ENCODE results near the gene AEN.

The AEN gene

DNA sequence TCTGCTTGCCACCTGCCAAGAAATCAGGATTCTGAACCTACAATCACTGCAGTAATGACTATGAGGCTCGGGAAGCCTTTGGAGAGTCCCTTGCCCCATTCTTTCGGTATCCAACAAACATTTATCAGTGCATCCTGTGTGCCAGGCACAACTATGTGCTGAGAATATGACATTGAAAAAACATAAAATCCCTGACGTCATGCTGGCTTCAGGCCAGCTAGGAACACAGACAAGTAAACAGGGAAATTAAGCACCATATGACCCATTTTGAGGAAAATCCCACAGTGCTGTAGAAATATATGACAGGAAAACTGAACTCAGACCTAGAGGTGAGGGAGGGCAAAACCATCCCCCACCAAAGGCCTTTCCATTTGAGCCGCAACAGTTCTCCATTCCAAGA, 40.6 kb upstream of the AEN start:
- H3K4me3 ChIP-seq (ENCODE audit: low read depth, low read length) = no peak overlapping the region
- no peak for TF ChIP-seq POLR2A (IDR thresholded peaks at IDR 0.05; ENCODE audit: extremely low read depth, insufficient read length)
- no peak for TF ChIP-seq MYC (IDR thresholded peaks at IDR 0.05; ENCODE audit: low read depth, low read length)
- TF ChIP-seq, protein P1, sequence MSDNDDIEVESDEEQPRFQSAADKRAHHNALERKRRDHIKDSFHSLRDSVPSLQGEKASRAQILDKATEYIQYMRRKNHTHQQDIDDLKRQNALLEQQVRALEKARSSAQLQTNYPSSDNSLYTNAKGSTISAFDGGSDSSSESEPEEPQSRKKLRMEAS (IDR thresholded peaks at IDR 0.05; ENCODE audit: low read depth, low read length) = no peak
- TF ChIP-seq, protein P2, sequence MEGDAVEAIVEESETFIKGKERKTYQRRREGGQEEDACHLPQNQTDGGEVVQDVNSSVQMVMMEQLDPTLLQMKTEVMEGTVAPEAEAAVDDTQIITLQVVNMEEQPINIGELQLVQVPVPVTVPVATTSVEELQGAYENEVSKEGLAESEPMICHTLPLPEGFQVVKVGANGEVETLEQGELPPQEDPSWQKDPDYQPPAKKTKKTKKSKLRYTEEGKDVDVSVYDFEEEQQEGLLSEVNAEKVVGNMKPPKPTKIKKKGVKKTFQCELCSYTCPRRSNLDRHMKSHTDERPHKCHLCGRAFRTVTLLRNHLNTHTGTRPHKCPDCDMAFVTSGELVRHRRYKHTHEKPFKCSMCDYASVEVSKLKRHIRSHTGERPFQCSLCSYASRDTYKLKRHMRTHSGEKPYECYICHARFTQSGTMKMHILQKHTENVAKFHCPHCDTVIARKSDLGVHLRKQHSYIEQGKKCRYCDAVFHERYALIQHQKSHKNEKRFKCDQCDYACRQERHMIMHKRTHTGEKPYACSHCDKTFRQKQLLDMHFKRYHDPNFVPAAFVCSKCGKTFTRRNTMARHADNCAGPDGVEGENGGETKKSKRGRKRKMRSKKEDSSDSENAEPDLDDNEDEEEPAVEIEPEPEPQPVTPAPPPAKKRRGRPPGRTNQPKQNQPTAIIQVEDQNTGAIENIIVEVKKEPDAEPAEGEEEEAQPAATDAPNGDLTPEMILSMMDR (IDR thresholded peaks at IDR 0.05; ENCODE audit: low read depth, low read length) = no peak
- DNase-seq (ENCODE audit: low read depth) = no peak

DNA sequence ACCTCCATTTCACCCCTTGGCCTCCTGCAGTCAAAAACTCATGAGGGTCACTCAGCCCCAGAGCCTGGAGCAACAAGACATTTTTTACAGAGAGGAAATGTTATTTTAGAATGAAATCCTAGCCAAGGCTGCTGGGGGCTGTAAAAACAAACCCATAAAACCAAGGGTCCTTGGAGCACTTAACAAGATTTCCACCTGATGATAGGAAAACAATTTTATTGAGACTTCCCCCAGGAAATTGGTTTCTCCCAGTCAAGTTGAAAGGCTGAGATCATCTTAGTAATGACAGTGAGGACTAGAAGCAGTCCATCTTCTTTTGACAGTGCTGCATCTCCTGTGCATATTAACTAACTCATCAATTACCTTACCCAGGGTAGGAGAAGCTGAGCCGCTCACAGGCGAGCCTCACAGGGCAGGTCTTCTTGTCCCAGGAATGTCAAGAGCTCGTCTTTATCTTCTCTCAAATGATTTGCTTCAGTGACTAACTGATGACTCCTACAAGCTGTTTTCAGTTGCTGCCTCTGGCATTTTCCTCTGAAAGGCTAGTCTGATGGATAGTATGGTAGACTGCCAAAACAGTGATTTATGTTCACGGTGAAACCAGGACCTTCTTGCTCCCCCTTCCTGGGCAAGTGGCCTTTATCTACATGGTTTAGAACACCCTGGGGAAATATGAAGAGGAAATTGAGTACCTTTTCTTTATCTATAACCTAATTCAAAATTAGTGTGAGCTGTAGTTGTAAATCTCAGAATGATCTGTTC, 34.6 kb upstream of the AEN start:
- no peak overlapping the region for H3K4me3 ChIP-seq (ENCODE audit: low read depth, low read length)
- no peak for TF ChIP-seq POLR2A (IDR thresholded peaks at IDR 0.05; ENCODE audit: extremely low read depth, insufficient read length)
- TF ChIP-seq, protein P1 (IDR thresholded peaks at IDR 0.05; ENCODE audit: low read depth, low read length) = no peak
- no peak for TF ChIP-seq MYC (IDR thresholded peaks at IDR 0.05; ENCODE audit: low read depth, low read length)
- TF ChIP-seq, protein P2 (IDR thresholded peaks at IDR 0.05; ENCODE audit: low read depth, low read length) = no peak
- no peak for DNase-seq (ENCODE audit: low read depth)

DNA sequence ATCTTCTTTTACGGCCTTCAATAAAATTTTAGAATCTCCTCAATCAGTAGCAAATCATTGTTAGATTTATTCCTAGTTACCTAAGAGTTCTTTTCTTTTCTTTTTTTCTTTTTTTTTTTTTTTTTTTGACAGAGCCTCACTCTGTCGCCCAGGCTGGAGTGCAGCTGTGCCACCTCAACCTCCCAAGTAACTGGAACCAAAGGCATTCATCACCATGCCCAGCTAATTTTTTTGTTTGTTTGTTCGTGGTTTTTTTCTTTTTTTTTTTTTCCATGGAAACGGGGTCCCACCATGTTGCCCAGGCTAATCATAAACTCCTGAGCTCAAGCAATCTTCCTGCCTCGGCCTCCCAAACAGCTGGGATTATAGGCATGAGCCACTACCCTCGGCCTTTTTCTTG, 30.4 kb upstream of the AEN start:
- DNase-seq (ENCODE audit: low read depth) = no peak
- no peak for TF ChIP-seq POLR2A (IDR thresholded peaks at IDR 0.05; ENCODE audit: extremely low read depth, insufficient read length)
- TF ChIP-seq, protein P1 (IDR thresholded peaks at IDR 0.05; ENCODE audit: low read depth, low read length) = no peak
- TF ChIP-seq MYC (IDR thresholded peaks at IDR 0.05; ENCODE audit: low read depth, low read length) = no peak
- TF ChIP-seq, protein P2 (IDR thresholded peaks at IDR 0.05; ENCODE audit: low read depth, low read length) = no peak

DNA sequence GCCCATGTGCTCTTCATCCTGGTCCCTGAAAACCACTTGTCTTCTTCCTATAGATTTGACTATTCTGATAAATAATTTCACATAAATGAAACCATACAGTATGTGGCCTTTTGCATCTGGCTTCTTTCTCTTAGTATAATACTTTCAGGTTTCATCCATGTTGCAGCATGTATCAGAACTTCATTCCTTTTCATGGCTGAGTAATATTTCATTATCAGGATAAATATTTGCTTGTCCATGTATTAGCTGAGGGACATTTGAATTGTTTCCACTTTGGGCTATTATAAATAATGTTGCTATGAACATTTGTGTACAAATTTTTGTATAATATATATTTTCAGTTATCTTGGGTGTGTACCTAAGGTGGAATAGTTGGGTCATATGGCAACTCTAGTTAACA, 29.8 kb upstream of the AEN start:
- DNase-seq (ENCODE audit: low read depth) = no peak
- H3K4me3 ChIP-seq (ENCODE audit: low read depth, low read length) = no peak overlapping the region
- TF ChIP-seq MYC (IDR thresholded peaks at IDR 0.05; ENCODE audit: low read depth, low read length) (no peak), POLR2A (IDR thresholded peaks at IDR 0.05; ENCODE audit: extremely low read depth, insufficient read length) (no peak)
- TF ChIP-seq, protein P1 (IDR thresholded peaks at IDR 0.05; ENCODE audit: low read depth, low read length) = no peak
- TF ChIP-seq, protein P2 (IDR thresholded peaks at IDR 0.05; ENCODE audit: low read depth, low read length) = no peak

More for the DNA sequence above, 30.4 kb upstream of the AEN start:
- H3K4me3 ChIP-seq (ENCODE audit: low read depth, low read length) = no peak overlapping the region

DNA sequence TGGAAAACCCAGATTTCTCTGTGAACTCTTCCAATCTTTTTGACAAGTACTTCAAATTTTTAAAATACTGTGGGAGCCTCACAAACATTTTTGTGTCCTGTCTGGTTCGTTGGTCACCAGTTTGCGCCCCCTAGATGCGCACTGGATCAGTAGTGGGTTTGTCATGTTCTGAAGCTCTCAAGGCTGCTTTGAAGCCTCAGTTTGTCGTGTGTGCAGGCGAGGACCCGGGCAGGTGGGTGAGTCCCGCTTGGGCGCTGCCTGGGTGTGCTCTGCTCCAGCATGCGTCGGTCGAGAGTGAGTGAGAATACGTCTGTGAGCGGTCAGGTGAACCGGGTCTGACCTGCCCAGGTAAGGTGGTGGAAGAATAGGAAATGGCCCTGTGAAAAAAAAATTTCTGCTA, 17.3 kb upstream of the AEN start:
- TF ChIP-seq POLR2A (IDR thresholded peaks at IDR 0.05; ENCODE audit: extremely low read depth, insufficient read length) (no peak), MYC (IDR thresholded peaks at IDR 0.05; ENCODE audit: low read depth, low read length) (no peak)
- TF ChIP-seq, protein P2 (IDR thresholded peaks at IDR 0.05; ENCODE audit: low read depth, low read length) = no peak
- TF ChIP-seq, protein P1 (IDR thresholded peaks at IDR 0.05; ENCODE audit: low read depth, low read length) = no peak
- H3K4me3 ChIP-seq (ENCODE audit: low read depth, low read length) = no peak overlapping the region
- no peak for DNase-seq (ENCODE audit: low read depth)
